GM19467 (cell line): ENCODE results near the gene SPON2.

Source experiments
- ATAC-seq: cut with Tn5 transposase; IDR thresholded peaks from one replicate; pipeline ENCODE4 v1.9.1; 2021; ENCODE audit warnings: mild to moderate bottlenecking, moderate library complexity; ENCODE audit not compliant: unreplicated experiment

The SPON2 gene

DNA sequence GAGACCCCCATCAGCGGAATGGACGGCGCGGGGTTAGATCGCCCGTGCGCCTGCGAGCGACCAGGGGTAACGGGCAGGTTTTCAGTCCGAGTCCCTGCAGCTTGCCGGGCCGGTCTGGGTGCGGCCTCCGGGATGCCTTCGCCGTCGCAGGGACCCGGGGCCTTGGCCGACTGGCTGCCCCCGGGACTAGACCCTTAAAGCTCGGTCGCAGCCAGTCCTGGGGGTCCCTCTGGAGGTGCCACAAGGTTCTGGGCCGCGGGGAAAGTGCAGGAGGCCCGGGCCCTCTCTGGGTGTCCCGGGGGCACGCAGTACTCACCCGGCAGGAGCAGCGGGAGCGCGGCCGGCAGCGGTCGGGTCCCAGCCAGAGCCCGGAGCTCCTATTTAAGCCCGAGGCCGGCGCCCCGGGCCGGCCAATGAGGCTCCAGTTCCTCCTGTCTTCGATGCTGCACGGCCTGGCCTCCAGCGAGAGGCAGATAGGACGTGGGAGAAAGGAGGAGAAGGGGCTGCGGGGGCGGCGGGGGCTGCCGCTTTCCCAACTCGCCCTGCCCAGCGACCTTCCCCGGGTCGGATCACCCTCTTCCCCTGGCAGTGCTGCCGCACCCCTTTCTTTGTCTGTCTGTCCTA, at the start of gene SPON2:
SPON2 (minus strand) TSS at position 356 of the 624 bp plus-strand sequence.
- no peak for ATAC-seq

DNA sequence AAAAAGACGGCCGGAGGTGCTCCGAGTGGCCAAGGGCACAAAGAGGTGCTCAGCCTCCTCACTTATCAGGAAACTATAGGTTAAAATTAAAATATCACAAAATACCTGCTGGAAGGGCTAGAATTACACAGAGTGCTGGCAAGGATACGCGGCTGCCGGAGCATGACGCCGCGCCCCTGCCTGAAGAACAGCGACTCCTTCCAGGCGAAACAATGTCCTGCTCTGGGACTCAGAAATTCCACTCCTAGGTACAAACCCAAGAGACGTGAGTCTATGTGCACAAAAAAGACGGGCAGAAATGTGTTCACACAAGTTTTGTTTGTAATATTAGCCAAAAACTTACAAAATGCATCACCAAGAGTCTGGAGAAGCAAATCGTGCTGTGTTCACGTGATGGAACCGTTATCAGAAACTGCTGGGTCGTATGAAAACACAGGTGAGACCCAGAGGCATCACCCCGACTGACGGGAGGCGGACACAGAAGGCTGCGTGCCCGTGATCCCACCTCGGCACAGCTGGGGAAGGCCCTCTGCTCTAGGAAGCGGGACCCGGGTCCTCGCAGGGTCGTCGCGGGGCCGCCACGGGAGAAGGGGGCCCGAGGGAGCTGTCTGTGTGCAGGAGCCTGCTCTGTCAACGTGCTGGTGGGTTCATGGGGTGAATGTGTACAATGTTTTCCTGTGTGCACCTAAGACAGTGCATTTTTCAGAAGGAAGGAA, 48.9 kb upstream of the SPON2 start:
- no peak for ATAC-seq

DNA sequence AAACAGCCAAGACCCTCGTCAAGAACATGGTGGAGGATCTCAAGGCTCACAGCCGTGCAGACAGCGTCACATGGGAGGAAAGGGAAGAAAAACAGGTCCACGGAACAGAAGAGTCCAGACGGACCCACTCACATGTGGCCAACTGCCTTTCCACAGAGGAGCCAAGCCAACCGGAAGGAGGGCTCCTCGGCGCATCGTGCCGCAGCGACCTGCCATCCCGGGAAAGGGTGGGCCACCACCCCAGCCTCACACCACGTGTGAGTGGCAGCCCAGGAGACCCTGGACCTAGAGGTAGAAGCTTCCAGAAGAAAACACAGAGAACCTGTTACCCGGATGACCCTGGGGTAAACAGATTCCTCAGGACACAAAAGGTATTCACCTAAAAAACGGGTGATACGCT, 48.2 kb upstream of the SPON2 start:
- ATAC-seq: no peak

DNA sequence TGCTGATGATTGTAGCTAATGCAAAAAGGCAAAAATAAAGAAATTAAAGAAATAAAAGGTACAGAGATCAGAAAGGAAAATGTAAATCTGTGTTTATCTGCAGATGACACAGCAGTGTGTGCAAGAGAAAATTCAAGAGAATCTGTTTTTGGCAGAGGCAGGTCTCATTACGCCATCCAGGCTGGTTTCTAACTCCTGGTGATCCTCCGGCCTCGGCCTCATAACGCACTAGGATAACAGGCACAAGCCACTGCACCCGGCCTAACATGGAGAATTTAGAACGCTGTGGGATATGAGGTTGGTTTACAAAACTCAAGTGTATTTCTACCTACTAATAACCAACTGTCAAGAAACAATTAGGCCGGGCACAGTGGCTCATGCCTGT, 47.2 kb upstream of the SPON2 start:
- no peak for ATAC-seq

DNA sequence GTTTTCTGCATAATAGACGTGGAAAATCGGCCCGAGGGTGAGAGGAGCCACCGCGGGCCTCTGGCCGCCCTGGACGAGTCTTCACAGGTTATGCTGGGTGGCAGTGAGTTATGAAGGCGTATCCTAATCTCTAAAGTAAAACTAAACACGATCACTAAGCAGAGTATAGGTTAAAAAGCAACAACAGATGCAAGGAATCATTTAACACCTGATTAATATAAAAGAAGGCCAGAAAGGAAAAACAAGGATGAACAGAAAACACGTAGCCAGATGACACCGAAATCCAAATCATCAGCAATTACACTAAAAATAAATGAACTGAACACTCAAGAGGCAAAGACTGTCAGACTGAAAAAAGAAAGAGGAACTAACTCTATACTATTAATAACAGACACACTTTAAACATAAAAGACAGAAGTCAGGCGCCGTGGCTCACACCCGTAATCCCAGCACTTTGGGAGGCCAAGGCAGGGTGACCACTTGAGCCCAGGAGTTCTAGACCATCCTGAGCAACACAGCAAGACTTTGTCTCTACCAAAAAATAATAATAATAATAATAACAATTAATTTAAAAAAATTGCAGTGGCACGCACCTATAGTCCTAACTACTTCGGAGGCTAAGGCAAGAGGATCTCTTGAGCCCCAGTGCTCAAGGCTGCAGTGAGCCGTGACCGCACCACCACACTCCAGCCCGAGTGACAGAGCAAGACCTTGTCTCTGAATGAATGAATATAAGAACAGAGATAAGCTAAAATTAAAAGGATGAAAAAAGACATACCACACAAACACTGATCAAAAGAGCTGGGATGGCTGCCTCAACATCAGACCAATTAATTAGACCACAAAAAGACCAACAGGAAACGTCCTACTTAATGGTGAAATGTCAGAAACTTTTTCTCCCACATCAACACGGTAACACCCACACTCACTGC, 46.5 kb upstream of the SPON2 start:
- ATAC-seq: peak; percentile 54

DNA sequence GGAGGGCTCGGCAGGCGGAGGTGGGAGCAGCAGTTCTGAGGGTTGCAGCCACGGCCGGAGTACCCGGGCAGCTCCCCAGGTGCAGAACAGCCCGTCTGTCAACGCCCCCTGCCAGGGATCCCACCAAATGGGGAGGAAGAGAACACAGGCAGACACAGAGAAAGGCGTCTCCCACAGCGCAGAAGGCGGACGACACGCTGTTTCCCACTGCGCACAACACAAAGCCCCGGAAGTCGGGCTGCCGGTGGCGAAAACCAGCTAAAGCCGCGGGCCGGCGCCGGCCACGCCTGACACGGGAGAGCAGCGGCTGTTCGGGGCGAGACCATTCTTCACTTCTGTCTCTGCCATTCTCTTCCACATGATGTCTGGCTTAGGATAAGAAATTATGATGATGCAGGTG, 45.0 kb upstream of the SPON2 start:
- no peak for ATAC-seq

DNA sequence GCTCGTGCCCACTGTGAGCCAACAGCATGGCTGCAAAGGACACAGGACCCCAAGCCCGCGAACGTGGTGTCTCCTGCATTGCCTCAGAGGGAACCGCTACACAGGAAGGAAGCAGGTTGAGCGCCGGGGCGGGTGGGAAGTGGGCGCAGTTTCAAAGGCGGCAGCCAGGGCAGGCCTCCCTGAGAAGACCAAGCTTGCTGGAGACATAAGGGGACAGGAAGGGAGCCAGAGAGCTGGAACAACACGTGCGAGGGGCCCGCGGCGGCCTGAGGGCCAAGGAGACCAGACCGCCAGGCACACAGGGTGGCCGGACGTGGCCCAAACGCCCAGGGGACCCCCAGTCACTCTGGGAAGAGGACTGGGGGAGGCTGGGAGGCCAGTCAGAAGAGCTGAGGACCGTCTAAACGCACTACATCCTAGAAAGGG, 44.5 kb upstream of the SPON2 start:
- no peak for ATAC-seq

DNA sequence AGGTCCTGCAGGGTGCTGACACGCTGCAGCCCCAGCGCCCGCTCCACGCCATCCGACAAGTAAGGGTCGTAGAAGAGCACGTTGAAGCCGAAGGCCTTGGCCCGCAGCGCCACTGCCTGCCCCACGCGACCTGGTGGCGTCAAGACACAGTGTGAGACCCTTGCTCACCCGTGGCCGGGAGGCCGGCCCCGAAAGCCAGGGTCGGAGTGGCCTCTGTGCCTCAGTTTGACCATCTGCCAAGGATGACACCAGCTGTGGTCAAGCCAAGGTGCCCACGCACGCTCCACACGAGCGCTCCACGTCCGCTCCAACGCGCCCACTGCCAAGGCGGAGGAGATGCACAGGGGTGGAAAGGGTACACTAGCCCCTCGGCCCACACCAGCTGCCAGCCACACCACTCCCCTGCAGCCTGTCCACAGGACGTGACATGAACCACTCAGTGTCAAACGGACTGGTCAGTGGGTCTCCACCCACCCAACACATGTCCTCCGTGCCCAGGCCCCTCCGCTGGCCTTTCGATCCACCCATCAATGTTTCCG, 43.8 kb upstream of the SPON2 start:
- no peak for ATAC-seq

DNA sequence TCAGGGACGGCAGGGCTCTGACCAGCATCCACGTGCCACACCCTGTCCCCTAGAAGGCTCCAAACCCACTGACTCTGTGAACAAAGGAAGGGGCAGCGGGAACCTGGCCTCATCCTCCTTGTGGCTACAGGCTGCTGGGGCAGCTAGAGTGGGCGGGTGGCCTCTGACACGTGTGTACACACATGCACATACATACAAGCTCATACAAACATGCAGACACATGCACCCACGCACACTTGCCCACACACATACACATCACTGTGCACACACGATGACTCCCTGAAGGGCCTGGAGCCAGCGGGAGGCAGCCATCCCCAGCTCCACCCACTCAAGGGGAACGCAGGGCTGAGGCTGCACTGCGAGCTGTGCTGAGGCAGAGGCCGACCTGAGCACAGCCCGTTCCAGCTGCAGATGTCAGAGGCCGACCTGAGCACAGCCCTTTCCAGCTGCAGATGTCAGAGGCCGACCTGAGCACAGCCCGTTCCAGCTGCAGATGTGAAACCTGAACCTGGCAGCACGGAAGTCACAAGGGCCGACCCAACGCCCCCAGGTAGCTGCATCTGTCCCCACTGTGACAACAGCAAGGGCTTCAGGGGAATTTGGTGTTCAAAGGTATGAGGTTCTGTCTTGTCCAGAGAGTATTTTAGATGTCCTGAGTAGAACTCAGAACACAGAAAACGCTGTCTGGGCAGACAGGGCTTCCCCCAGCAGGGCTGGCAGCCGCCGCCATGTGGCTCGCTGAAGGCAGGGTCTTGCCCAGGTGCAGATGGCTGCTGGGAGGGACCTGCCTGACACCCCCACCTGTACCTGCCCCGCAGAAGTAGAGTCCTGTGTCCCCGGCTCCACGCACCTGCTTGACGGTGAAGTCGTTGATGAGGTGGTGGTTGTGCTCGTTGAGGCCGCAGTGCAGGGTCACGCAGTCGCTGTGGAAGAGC, 43.0 kb upstream of the SPON2 start:
- peak; percentile 44 for ATAC-seq

DNA sequence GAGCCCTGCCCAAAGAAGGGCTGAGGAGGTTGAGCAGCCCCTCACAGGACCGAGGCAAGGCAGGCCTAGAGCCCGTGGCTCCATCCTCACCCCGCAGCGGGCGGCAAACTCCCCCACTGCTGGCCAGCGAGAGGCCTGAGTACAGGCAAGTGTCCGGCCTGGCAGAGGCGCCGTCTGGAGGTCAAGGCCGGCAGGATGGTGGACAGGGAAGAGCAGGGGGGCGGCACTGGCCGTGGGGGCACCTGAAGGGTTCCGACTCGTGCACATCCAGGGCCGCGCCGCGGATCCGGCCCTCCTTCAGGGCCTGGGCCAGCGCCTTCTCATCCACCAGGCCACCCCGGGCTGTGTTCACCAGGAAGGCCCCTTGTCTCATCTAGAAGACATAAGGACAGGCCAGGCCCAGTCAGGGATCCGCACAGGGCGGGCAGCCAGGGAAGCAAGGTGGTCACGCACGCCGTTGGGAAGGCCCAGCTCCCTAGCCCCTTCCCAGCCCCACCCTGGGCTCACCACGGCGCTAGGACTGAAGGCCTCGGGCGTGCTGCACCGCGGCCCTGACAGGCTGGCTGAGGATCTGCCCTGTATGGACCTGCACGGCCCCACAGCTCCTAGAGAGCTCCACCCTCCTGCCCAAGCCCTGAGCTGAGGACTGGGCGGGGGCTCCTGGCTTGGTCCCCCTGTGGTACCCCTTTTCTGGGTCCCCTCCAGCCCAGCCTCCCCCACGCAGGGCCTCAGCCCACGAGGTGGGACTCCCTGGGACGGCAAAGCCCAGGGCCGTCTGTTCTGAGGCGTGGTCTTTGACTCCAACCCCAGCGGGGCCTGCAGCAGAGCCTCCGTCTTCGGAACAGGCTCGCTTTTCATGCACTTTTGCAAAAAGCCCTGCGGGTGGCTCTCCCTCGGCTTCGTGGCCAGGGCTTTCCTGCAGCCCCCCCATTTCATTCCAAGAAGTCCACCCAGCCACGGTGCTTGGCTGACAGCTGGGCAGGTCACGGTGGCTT, 42.0 kb upstream of the SPON2 start:
- ATAC-seq: no peak

DNA sequence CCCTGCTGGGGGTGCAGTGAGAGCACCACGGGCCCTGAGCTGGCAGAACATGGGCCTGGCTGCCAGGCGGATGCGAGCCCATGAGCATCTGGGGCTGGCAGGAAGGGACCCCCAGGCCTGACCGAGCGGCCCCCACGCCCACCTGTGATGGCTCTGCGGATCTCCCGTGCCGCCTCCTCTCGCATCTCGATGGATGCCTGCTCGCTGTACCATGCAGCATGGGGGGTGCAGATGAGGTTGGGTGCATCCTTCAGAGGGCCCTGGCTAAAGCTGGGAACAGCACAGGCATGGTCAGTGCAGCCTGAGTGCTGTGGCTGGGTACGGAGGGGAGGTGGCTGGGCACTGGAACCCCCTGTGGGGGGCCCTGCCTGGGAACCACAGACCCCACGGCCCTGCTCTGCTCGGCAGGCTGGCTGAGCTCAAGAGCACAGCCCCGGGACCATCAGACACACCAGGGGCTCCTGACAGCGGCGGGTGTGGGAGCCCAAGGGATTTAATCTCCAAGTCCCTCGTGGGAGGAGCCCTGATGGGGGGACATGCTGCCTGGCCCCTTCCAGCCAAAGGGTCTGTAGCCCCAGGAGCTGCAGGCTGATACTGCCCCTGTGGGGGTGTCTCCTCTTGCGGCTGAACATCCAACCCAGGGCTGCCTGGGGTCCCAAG, 41.1 kb upstream of the SPON2 start:
- no peak for ATAC-seq

DNA sequence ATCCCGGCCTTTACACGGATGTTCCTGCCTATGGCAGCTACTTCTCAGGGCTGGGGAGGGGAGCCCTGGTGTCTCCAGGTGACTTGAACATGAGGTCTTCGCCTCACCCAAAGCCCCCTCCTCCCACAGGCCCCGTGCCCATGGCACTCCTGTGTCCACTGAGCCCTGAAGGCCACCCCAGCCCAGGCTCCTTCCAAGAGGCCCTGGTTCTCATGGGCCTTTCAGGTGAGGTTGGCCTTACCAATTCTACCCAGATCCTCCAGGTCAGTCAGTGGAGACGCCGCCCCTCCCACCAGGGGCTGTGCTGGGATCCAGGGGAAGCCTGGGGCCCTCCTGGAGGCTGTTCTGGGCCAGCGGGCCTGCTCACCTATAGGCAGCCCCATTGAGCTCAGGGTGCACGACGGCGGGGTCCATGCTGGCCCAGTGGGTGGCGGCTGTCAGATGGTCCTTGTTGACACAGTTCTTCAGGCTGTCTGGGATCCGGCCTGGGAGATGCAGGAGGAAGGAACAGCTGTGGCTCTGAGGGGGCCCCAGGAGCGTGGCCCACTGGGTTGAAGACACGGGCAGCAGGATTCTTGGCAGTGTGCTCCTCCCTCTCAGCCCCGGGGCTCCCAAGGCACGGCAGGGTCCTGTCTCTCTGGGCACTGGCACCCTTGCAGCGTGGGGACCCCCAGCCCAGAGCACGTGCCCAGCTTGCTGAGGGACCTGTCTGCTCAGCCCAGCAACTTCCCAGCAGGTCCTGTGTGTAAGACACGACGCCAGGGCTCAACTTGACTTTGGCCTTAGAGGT, 40.4 kb upstream of the SPON2 start:
- ATAC-seq: no peak

DNA sequence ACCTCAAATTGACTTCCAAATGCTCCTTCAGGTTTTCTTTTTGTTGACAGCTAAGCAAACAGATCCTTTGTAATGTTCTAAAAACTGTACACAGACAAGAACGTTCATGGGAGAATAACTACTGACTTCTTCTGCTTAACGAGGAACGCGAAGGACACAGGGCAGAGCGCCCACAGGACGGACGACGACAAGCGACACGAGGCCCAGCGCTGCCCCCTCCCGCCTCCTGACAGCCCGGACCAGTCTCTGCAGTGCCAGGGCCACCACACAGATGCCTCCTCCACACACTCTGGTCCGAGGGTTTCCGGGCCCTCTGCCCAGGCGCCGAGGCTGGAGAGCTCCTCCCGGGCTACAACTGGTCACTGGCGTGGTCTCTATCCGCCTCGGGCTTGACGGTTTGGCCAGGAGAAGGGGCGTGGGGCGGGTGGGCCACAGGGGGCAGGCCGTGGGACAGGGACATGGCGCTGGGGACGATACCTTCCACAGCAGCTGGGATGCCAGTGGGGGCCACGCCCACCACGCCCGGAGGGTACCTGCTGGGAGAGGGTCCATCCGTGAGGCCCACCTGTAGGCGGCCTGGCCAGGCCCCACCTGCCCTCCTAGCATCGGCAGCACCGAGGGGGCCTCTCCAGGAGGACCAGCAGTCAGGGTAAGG, 39.6 kb upstream of the SPON2 start:
- no peak for ATAC-seq

DNA sequence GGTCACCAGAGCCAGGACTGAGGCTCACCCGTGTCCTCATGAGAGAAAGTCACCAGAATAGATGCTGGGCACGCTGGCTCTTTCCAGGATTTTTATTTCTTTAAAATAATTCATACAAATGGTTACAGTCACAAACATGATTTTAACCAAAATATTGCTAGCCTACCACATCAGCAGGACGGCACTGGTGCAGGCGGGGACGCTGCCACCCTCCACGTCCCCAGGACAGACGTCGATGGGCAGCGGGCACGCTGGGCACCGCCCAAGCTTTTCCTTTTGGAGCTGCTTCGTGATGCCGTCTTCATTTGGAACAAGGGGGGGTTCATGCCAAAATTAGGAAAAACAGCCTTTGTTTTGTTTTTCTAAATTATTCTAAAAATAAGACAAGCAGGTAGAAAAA, 39.0 kb upstream of the SPON2 start:
- ATAC-seq: no peak

DNA sequence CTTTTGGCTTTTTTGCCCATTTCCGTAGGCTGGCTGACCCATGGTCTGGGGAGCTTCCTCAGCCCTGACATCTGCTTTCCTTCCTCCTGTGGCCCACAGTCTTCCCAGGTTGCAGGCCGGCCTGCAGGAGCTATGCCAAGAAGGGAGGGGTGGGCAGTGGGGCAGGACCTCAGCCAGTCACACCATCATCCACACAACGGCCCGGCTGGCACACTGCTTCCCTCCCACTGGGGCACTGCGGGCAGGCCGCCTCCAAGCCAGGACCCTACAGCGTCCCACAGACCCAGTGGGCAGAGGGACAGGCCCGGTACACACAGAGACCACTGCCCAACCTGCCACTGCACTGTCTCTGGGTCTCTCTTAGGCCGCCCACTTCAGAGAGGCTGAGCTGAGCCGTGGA, 38.6 kb upstream of the SPON2 start:
- no peak for ATAC-seq

DNA sequence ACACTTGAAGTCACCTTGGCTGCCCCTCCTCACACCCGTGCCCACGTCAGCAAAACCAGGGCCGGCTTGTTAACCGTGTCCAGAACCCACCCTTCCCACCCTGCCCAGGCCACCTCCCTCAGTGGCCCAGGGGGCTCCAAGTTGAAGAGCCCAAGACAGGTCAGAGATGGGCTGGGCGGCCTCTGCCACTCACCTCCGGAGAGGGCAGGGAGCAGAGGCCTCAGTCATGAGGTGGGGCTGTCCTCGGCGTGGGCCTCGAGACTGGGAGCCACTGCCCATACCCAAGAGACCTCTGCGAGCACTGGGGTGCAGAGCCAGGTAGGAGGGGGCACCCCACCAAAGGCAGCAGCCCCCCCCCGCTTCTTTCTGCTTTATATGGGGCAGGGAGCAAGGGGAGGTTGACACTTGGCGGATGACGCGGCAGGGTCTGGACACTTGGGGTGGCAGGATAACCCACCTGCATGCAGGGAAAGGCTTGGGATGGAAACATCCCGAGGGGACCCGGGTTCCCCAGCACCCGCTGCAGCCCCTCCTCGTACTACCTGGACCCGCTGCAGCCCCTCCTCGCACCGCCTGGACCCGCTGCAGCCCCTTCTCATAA, 38.0 kb upstream of the SPON2 start:
- ATAC-seq: no peak

DNA sequence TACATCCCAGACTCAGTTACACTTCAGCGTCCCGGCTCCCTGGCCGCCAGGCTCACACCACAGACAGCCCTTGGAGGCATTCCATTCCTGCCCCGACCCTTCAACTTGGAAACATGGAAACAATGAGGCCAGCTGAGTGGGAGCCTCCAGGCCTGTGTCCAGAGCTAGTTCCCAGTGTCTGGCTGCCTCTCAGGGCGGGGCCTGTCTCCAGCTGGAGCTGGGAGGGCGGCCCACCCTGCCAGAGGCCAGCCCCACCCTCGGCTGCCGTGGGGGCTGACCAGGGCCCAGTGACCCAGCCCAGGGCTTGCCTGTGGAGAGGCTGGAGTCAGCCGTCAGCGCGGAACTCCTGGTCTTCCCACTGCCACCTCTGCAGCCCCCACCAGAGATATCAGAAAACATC, 37.4 kb upstream of the SPON2 start:
- no peak for ATAC-seq
